PC-3 (cell line): ENCODE results near the gene DUSP2.

Source experiments
- EZH2 ChIP-seq: fragments of 300-600 bp; sonication (generic); IDR thresholded peaks from one replicate; pipeline ENCODE4 v1.6.1; 2017; ENCODE audit warnings: antibody characterized with exemption, mild to moderate bottlenecking, low read length; ENCODE audit not compliant: unreplicated experiment
- EZH2phosphoT487 ChIP-seq: fragments of 300-600 bp; sonication (generic); IDR thresholded peaks from 2 replicates; pipeline ENCODE4 v1.6.1; 2018; ENCODE audit warnings: mild to moderate bottlenecking, antibody characterized with exemption, low read length, borderline replicate concordance
- TF ChIP-seq, protein P1 (sequence below): fragments of 300-600 bp; sonication (generic); conservative IDR thresholded peaks from 2 replicates; pipeline ENCODE4 v1.5.1; 2017; ENCODE audit warnings: antibody characterized with exemption, low read depth, mild to moderate bottlenecking, low read length

DNA sequence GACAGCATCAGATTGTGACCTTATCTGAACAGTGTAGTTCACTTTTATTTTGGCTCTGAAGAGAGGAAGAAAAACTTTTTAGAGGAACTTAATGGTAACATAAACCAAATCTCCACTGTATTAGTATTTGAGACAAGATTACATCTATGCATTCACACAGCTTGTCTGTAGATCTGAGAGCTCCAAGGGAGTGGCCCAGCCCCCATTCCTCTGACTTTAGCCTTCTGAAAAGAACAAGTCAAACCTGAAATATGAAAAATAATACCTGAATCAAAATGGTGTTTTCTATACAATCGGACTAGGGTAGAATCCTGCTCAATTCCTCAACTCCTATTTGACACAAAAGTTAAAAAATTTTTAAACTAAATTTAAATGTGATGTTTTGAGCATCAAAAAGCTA lies 40.3 kb upstream of the DUSP2 start:
- TF ChIP-seq, protein P1, sequence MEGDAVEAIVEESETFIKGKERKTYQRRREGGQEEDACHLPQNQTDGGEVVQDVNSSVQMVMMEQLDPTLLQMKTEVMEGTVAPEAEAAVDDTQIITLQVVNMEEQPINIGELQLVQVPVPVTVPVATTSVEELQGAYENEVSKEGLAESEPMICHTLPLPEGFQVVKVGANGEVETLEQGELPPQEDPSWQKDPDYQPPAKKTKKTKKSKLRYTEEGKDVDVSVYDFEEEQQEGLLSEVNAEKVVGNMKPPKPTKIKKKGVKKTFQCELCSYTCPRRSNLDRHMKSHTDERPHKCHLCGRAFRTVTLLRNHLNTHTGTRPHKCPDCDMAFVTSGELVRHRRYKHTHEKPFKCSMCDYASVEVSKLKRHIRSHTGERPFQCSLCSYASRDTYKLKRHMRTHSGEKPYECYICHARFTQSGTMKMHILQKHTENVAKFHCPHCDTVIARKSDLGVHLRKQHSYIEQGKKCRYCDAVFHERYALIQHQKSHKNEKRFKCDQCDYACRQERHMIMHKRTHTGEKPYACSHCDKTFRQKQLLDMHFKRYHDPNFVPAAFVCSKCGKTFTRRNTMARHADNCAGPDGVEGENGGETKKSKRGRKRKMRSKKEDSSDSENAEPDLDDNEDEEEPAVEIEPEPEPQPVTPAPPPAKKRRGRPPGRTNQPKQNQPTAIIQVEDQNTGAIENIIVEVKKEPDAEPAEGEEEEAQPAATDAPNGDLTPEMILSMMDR, result no peak
- TF ChIP-seq EZH2 (no peak), EZH2phosphoT487 (no peak)
